Measurements from ENCODE around the gene VASH1.
"Not testable (repeated sequence)": the region's sequence is repeated elsewhere in the genome, so short reads cannot be mapped to it uniquely, and the experiment has no call there.

VASH1 gene

GRCh38 chr14:76761136-76761959 is at the start of gene VASH1:
Gene VASH1, plus strand, starts transcription at chr14:76761468. Its CDS starts 1,354 bp downstream, at chr14:76762822.
- no peak for FAIRE-seq
- peak; percentile 79 for TF ChIP-seq POLR2A (IDR thresholded peaks at IDR 0.05; ENCODE audit: low read depth, low read length)
- peak; percentile 87 for DNase-seq (ENCODE audit: insufficient read length, low spot score)

DNA sequence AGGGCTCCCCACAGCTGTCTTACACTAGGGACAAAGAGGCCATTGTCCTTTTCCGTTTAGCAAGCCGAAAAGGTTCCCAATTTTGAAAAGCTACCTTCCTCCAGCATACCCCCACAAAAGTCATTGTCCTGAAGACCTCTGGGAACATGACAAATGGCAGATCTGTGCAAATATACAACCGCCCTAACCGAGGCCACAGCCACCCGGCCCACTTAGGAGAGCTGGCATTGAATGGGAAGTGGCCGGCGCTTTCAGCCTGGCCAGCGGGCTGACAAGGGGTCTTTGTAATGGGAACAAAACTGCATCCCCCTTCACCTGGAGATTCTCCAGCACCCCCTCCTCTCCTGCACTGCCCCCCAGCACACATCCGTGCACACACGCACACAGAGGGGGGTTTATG is 48.1 kb upstream of the VASH1 start:
- DNase-seq (ENCODE audit: insufficient read length, low spot score) (no peak), FAIRE-seq (no peak)
- TF ChIP-seq POLR2A (IDR thresholded peaks at IDR 0.05; ENCODE audit: low read depth, low read length), result no peak

DNA sequence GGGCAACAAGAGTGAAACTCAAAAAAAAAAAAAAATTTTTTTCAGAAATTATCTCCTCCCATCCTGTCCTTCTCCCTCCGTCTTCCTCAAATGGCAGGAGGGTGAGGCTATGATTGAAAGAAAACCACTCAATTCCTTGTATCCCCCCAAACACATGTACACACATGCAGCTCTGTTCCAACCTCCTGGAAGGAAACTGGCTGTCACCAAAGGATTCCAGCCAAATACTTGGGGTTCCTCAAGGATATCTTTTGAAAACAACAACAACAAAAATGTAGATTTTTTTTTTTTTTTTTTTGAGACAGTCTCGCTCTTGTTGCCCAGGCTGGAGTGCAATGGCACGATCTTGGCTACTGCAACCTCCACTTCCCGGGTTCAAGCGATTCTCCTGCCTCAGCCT is 46.8 kb upstream of the VASH1 start:
- DNase-seq (ENCODE audit: insufficient read length, low spot score) (no peak), FAIRE-seq (no peak)
- no peak for TF ChIP-seq POLR2A (IDR thresholded peaks at IDR 0.05; ENCODE audit: low read depth, low read length)

DNA sequence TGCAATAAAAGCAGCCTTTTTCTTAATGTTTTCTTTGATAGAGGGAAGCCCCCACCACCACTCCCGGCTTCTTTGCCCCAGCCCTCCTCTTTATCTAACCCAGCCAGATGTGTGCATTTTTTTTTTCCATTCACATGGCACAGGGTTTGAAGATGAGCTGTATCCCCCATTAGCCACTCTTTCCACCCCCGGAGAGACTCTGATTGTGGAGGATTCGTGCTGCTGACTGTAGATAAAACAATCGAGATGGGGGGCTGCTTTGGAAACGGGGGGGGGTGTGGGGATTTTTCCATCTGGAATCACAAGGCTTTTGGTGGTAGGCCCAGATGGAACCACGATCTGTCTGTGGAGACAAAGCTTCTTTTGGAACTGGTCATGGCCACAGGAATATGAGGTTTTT is 46.2 kb upstream of the VASH1 start:
- TF ChIP-seq POLR2A (IDR thresholded peaks at IDR 0.05; ENCODE audit: low read depth, low read length), result no peak
- FAIRE-seq, result no peak
- DNase-seq (ENCODE audit: insufficient read length, low spot score), result no peak

GRCh38 chr14:76715511-76716081 is 45.7 kb upstream of the VASH1 start:
- FAIRE-seq, result no peak

DNA sequence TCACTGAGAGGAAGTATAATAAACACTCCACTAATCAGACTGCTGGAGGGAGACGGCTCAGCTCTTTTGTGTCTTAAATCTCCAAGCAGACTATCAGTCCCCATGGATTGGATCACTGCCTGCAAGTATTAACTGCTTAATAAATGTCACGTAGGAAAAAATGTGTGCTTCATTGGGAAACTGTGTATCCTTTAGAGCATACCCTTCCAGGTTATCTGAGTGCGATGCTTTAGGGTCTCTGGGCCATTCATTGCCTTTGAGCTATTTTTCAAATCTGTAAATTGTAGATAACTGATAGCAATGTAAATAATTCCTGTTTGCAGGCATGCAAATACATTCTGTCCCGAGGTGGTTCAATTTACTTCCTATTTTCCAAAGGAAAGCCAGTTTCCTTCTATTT is 45.0 kb upstream of the VASH1 start:
- no peak for TF ChIP-seq POLR2A (IDR thresholded peaks at IDR 0.05; ENCODE audit: low read depth, low read length)
- no peak for DNase-seq (ENCODE audit: insufficient read length, low spot score)
- FAIRE-seq, result no peak

More at GRCh38 chr14:76715511-76716081, 45.7 kb upstream of the VASH1 start:
- TF ChIP-seq POLR2A (IDR thresholded peaks at IDR 0.05; ENCODE audit: low read depth, low read length), result no peak
- no peak for DNase-seq (ENCODE audit: insufficient read length, low spot score)

- DNase-seq (ENCODE audit: insufficient read length, low spot score) (no peak), FAIRE-seq (no peak)
- TF ChIP-seq POLR2A (IDR thresholded peaks at IDR 0.05; ENCODE audit: low read depth, low read length), result no peak
Observed at GRCh38 chr14:76717508-76718290, 43.6 kb upstream of the VASH1 start.

DNA sequence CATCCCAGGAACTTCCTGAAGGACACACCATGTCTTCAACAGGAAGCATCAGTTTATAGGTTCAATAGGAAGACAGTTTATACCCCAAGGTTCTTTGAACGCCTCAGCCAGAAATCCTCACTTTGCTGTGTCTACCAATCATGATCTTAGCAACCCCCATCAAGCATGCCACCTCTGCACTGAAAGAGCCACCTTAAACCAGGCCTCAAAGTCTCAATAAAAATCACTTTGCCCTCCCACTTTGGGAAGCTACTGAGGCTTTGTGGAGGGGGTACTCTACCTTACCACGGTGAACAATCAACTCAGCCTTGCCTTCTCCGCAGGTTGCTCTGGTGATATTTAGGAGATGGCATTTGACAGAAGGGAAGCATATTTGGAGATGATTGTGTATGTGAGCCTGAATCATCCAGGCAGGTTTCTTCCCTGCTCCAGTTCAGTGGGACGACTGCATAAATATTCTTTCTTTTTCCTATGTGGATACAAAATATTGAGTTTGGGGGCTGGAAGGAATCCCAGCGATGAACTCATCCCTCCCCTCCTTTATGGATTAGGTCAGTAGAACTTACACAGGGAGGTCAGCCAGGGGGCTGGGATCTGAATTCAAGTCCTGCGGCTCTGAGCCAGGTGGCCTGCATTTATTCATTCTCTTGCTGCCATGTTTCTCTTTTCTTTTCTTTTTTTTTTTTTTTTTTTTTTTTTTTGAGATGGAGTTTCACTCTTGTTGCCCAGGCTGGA is 42.8 kb upstream of the VASH1 start:
- no peak for TF ChIP-seq POLR2A (IDR thresholded peaks at IDR 0.05; ENCODE audit: low read depth, low read length)
- no peak for DNase-seq (ENCODE audit: insufficient read length, low spot score)
- no peak for FAIRE-seq

- FAIRE-seq (no peak), DNase-seq (ENCODE audit: insufficient read length, low spot score) (no peak)
- TF ChIP-seq POLR2A (IDR thresholded peaks at IDR 0.05; ENCODE audit: low read depth, low read length), result no peak
Observed at GRCh38 chr14:76719666-76720065, 41.6 kb upstream of the VASH1 start.

DNA sequence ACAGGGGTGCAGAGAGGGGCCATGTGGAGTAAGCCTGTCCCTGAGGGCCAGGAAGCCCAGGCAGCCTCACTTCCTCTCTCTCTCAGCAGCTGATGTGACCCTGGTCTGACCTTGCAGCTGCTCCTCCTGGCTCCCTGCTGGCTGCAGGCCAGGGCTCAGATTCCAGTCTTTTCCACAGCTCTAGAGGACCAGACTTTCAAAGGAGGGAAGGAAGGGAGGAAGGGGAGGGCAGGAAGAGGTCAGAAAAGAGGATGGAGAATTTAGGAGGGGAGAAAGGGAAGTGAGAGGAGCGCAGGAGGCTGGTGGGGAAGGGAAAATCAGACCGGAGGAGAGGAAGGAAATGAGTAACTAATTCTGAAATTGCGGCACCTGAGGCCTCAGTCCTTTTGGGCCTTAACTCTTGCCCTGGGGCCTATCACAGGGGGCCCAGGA is 40.9 kb upstream of the VASH1 start:
- DNase-seq (ENCODE audit: insufficient read length, low spot score), result peak; percentile 10
- FAIRE-seq, result no peak
- TF ChIP-seq POLR2A (IDR thresholded peaks at IDR 0.05; ENCODE audit: low read depth, low read length), result no peak

GRCh38 chr14:76721506-76721905 is 39.8 kb upstream of the VASH1 start:
- DNase-seq (ENCODE audit: insufficient read length, low spot score); FAIRE-seq: not testable (repeated sequence)

DNA sequence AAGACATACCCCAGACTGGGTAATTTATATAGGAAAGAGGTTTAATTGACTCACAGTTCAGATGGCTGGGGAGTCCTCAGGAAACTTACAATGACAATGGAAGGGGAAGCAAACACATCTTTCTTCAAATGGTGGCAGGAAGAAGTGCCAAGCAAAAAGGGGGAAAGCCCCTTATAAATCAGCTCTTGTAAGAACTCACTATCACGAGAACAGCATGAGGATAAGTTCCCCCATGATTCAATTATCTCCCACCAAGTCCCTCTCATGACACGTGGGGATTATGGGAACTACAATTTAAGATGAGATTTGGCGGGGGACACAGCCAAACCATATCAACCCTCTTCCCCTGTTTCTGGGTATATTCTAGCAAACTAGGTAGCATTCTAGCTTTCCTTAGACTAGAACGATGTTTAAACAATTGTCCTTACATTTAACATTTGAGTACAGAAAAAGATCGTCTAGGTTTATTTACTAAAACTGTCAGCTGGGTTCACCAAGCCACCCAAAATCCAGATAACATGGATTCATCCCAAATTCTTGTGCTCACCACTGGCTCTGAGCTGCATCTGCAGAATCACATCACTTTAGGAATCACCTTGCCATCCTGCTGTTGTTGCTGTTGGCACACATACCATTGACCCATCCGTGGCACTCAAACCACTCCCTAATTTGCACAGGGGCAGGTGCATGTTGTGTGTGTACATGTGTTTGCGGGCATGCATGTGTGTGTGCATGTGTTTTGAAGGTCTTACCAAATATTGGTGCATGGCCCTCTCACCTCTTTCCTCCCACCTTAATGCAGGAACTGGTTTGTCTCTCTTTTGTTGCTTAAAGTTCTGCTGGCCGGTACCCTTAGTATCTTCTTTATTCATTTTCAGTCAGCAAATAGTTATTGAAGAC is 36.4 kb upstream of the VASH1 start:
- DNase-seq (ENCODE audit: insufficient read length, low spot score) (no peak), FAIRE-seq (no peak)
- no peak for TF ChIP-seq POLR2A (IDR thresholded peaks at IDR 0.05; ENCODE audit: low read depth, low read length)

DNA sequence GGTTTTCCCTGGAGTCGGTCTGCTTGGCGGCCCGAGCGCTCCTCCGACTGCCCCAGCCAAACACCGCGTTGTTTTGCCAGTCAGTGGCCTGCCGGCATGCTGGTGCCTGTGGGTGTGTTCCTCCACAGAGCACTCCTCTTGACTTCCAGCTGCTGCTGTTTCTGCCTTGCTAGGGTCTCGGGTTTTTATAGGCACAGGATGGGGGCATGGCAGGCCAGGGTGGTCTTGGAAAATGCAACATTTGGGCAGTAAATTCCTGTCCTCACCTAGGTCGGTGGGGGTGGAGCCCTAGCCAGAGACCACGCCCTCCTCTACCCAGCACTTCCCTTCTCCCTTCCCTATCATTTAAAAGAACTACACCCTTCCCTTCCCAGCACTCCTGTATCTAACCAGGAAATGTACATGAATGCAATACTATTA is 34.7 kb upstream of the VASH1 start:
- DNase-seq (ENCODE audit: insufficient read length, low spot score) (no peak), FAIRE-seq (no peak)
- TF ChIP-seq POLR2A (IDR thresholded peaks at IDR 0.05; ENCODE audit: low read depth, low read length), result no peak
